Smooth muscle cell (in vitro differentiated cells): ENCODE data around the gene SLC9A8. TPM values are rescaled to one million over a fixed set of nuclear protein-coding genes. Genes with fewer than 3 reads are reported as not detected.

Source experiments
- DNase-seq: peaks from one replicate; lab custom pipeline; 2025; ENCODE audit not compliant: unreplicated experiment; lab: John Stamatoyannopoulos, UW
- H2AFZ ChIP-seq: fragments of 200-600 bp; sonication (generic); 2 replicates; pipeline ENCODE4 v1.6.0; 2016; ENCODE audit warnings: antibody characterized with exemption, low read depth, mild to moderate bottlenecking
- H3F3A ChIP-seq: fragments of 200-600 bp; sonication (generic); 2 replicates; pipeline ENCODE4 v1.6.0; 2017; ENCODE audit warnings: antibody characterized with exemption, low read depth
- H3K27ac ChIP-seq: fragments of 200-600 bp; sonication (generic); 2 replicates; pipeline ENCODE4 v1.5.1; 2016; ENCODE audit warnings: low read depth, mild to moderate bottlenecking
- H3K27me3 ChIP-seq: fragments of 200-600 bp; sonication (generic); 2 replicates; pipeline ENCODE4 v1.6.1; 2016; ENCODE audit warnings: low read depth, mild to moderate bottlenecking
- H3K36me3 ChIP-seq: fragments of 200-600 bp; sonication (generic); 2 replicates; pipeline ENCODE4 v1.5.1; 2016; ENCODE audit warnings: low read depth
- H3K4me1 ChIP-seq: fragments of 200-600 bp; sonication (generic); 2 replicates; pipeline ENCODE4 v1.5.1; 2016; ENCODE audit warnings: low read depth
- H3K4me2 ChIP-seq: fragments of 200-600 bp; sonication (generic); 2 replicates; pipeline ENCODE4 v1.6.0; 2016; ENCODE audit warnings: mild to moderate bottlenecking
- H3K4me3 ChIP-seq: fragments of 200-600 bp; sonication (generic); 2 replicates; pipeline ENCODE4 v1.5.1; 2016; ENCODE audit warnings: mild to moderate bottlenecking
- H3K79me2 ChIP-seq: fragments of 200-600 bp; sonication (generic); 2 replicates; pipeline ENCODE4 v1.6.0; 2016; ENCODE audit warnings: low read depth, mild to moderate bottlenecking
- H3K9ac ChIP-seq: fragments of 200-600 bp; sonication (generic); 2 replicates; pipeline ENCODE4 v1.6.0; 2016; ENCODE audit warnings: low read depth
- H3K9me3 ChIP-seq: fragments of 200-600 bp; sonication (generic); replicated peaks from 2 replicates; pipeline ENCODE4 v1.5.1; 2016; ENCODE audit warnings: low read depth
- H4K20me1 ChIP-seq: fragments of 200-600 bp; sonication (generic); 2 replicates; pipeline ENCODE4 v1.6.0; 2016; ENCODE audit warnings: low read depth
- WGBS: methylation state at CpG from one replicate; pipeline ENCODE4 v1.1.7; 2016; ENCODE audit warnings: low lambda C conversion rate; 5-methylcytosine and 5-hydroxymethylcytosine counted together
- polyA plus RNA-seq: library from polyadenylated mRNA; unstranded; fragments of >200 nt; fragmentation: Nextera tagmentation; extraction: Ambion mirVana; gene quantifications from 2 replicates; pipeline ENCODE4 v1.2.1, GENCODE V29; 2016
- total RNA-seq: library from RNA; depleted of rRNA; stranded (reverse); fragments of >200 nt; gene quantifications from 2 replicates; pipeline ENCODE4 v1.2.3, GENCODE V29; 2014
- TF ChIP-seq, protein P1 (sequence below): fragments of 200-600 bp; sonication (generic); IDR thresholded peaks from 2 replicates; pipeline ENCODE4 v1.5.1; 2017; ENCODE audit warnings: borderline replicate concordance, mild to moderate bottlenecking, antibody characterized with exemption; ENCODE audit not compliant: insufficient read depth, poor library complexity, severe bottlenecking

SLC9A8 gene
- total and polyA plus RNA-seq, 2 experiments from 2014 or later, result 2.2 to 4.5 TPM

DNA sequence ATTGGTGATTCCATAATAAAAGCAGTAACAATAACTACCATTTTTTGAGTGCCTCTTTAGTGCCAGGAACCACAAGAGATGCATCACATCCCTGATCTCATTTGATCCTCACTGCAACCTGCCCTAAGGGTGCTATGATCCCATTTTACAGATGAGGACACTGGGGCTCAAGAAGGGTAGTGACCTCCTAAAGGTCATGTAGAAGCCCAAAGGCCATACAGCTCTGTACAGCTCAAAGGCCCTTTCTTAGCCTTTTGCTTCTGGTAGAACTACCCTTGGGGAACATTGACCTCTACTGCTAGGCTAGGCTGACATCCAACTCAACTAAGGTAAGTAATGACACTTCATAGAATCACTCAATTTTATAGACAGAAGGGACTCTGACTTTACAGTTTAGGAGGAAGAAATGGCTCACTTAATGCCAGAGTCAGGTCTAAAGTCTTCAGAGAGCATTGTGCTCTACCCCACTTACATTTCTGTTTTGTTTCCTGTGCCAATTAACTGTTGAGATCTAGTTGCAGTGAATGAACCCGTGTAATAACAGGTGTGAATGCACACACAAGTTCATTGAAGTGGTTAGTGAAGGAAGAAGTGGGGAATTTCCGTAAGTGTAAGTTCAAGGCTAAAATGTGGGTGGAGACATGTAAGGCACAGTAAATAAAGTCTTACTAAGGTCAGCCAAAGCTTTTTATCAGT is 10.7 kb downstream of the SLC9A8 start:
- Histone ChIP-seq H3K79me2 (no peaks in the 10 kb centered on the region), H3K4me1 (peaks cover 20% of the 10 kb centered on the region), H3K4me3 (no peak overlapping the region), H4K20me1 (no peaks in the 10 kb centered on the region), H2AFZ (no peak overlapping the region), H3K27me3 (no peaks in the 10 kb centered on the region), H3F3A (peaks cover 9% of the 10 kb centered on the region), H3K36me3 (peaks cover 4% of the 10 kb centered on the region), H3K4me2 (no peak overlapping the region), H3K9ac (no peak overlapping the region), H3K9me3 (no peaks in the 10 kb centered on the region), H3K27ac (peak overlapping the region; percentile 63)
- DNase-seq, result no peak
- TF ChIP-seq, protein P1, sequence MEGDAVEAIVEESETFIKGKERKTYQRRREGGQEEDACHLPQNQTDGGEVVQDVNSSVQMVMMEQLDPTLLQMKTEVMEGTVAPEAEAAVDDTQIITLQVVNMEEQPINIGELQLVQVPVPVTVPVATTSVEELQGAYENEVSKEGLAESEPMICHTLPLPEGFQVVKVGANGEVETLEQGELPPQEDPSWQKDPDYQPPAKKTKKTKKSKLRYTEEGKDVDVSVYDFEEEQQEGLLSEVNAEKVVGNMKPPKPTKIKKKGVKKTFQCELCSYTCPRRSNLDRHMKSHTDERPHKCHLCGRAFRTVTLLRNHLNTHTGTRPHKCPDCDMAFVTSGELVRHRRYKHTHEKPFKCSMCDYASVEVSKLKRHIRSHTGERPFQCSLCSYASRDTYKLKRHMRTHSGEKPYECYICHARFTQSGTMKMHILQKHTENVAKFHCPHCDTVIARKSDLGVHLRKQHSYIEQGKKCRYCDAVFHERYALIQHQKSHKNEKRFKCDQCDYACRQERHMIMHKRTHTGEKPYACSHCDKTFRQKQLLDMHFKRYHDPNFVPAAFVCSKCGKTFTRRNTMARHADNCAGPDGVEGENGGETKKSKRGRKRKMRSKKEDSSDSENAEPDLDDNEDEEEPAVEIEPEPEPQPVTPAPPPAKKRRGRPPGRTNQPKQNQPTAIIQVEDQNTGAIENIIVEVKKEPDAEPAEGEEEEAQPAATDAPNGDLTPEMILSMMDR, result no peak
- WGBS, result 75% methylated on average over 2 of the region's 2 CpGs

DNA sequence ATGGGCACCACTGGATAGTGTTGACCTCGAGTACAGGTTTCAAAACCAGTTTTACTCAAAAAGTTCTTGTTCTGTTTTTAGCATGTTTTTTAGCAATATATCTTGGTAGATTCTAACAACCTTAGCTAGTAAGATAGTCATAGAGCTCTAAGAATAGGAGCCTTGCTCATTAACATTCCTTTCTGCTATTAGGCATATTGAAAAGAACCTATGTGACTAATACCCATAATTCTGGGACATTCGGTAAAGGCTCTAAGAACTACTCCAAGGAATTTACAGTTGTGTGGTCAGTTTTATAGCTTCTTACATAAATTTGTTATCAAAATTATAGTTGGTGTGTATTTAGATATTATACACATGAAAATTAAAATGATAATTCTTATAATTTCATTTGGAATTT is 11.6 kb downstream of the SLC9A8 start:
- peak overlapping the region; percentile 44 for H3K4me2 ChIP-seq
- WGBS, result 51% methylated on average over 2 of the region's 2 CpGs

DNA sequence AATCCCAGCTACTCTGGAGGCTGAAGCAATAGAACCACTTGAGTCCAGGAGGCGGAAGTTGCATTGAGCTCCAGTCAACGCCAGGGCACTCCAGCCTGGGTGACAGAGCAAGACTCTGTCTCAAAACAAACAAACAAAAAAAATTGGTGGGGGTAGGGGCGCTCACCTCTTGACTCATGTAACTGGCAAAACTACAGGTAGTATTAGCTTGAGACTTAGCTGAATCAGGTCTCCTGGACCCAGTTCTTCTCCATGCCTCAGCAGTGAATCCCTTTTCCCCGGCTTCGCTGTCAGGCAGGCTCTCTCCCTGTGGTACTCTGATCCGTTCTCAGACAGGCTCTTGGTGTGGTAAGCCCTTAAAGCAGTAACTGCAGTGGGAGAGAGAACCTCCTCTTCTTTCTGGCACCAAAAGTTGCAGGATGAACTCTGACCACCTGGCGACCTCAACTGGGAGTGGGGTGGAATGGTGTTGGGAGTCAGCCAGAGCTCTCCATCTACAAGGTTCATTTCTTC is 12.9 kb downstream of the SLC9A8 start:
- Histone ChIP-seq H3K9ac (no peak overlapping the region), H3K27ac (no peak overlapping the region), H3F3A (peaks cover 5% of the 10 kb centered on the region), H3K4me2 (no peak overlapping the region), H3K9me3 (no peaks in the 10 kb centered on the region), H2AFZ (no peak overlapping the region), H3K27me3 (no peaks in the 10 kb centered on the region), H3K4me1 (peaks cover 20% of the 10 kb centered on the region), H4K20me1 (no peaks in the 10 kb centered on the region), H3K4me3 (no peak overlapping the region), H3K36me3 (no peaks in the 10 kb centered on the region), H3K79me2 (no peaks in the 10 kb centered on the region)
- DNase-seq, result no peak
- WGBS, result 87% methylated on average over 7 of the region's 7 CpGs
- TF ChIP-seq, protein P1, result no peak

More for the DNA sequence above, 11.6 kb downstream of the SLC9A8 start:
- no peaks in the 10 kb centered on the region for H3K79me2 ChIP-seq
- H3K27me3 ChIP-seq, result no peaks in the 10 kb centered on the region
- peaks cover 20% of the 10 kb centered on the region for H3K4me1 ChIP-seq
- H4K20me1 ChIP-seq, result no peaks in the 10 kb centered on the region
- no peak overlapping the region for H3K9ac ChIP-seq
- peak overlapping the region; percentile 63 for H3K27ac ChIP-seq
- TF ChIP-seq, protein P1, result no peak
- H3F3A ChIP-seq, result peaks cover 9% of the 10 kb centered on the region
- peaks cover 2% of the 10 kb centered on the region for H3K36me3 ChIP-seq
- H2AFZ ChIP-seq, result no peak overlapping the region
- no peak overlapping the region for H3K4me3 ChIP-seq
- no peak for DNase-seq
- H3K9me3 ChIP-seq, result no peaks in the 10 kb centered on the region
